PFSK-1 (cell line): ENCODE data around the gene ACSF3.

Experiments used
- POLR2AphosphoS5 ChIP-seq: IDR thresholded peaks from 2 replicates; pipeline ENCODE4 v1.6.1; 2012; ENCODE audit warnings: low read depth, mild to moderate bottlenecking, control low read depth, low read length, moderate library complexity
- SIN3A ChIP-seq: IDR thresholded peaks from 2 replicates; pipeline ENCODE4 v1.6.1; 2012; ENCODE audit warnings: mild to moderate bottlenecking, low read length, moderate library complexity, borderline replicate concordance; ENCODE audit not compliant: insufficient read depth

DNA sequence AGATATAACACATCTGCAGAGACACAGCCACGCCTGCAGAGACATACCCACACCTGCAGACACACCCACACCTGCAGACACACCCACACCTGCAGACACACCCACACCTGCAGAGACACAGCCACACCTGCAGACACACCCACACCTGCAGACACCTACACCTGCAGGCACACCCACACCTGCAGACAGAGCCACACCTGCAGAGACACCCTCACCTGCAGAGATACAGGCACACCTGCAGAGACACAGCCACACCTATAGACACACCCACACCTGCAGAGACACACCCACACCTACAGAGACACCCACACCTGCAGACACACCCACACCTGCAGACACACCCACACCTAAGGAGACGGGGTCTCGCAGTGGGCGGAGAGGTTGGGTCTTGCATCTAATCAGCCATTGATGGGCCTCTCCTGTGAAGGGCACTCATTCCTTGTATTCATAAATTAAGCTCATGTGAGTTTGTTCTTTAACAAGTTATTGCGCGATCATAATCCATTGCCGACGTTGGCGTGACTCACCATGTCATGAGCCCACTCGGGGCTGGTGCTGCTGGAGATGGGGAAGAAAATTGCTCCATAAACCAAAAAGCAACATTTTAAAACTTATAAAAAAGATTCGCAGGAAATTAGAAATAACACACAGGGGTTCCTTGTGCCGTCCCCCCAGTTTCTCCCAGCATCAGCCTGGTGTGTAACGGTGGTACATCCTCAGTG is 49.0 kb downstream of the ACSF3 start:
- no peak for TF ChIP-seq POLR2AphosphoS5
- TF ChIP-seq SIN3A: no peak
